ENCODE results near the gene FBXL20. TPM values are rescaled to one million over a fixed set of nuclear protein-coding genes. Genes with fewer than 3 reads are reported as not detected.
"Not testable (repeated sequence)": the region's sequence is repeated elsewhere in the genome, so short reads cannot be mapped to it uniquely, and the experiment has no call there.

The FBXL20 gene
- polyA plus RNA-seq, 1 experiment = 3.9 TPM

DNA sequence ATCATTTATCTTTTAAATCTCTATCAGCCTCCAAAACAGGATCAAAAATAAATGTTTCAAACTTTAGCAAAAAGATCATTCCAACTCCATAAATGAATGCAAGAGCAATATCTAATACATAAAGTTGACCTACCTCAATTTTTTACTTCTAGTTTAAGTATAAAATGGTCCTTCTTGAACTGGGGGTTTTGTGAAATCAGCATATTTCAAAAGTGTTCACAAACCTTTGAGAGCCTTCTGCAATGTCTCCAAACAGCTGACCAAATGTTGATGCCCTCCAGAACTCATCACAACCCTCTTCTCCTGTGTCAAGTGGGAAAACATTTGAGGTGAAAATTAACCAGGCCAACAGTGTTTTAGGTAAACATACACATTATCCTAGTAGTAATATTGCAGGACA lies 41.9 kb upstream of the FBXL20 start:
- Histone ChIP-seq H3K27me3 (ENCODE audit: control insufficient read depth, insufficient read depth, low read length) (no peaks in the 10 kb centered on the region), H3K36me3 (ENCODE audit: control insufficient read depth, insufficient read depth, low read length) (peaks cover 5% of the 10 kb centered on the region), H3K4me3 (ENCODE audit: low read depth, low read length) (no peak overlapping the region)
- CTCF ChIA-PET = no interaction called here
- TF ChIP-seq, protein P1, sequence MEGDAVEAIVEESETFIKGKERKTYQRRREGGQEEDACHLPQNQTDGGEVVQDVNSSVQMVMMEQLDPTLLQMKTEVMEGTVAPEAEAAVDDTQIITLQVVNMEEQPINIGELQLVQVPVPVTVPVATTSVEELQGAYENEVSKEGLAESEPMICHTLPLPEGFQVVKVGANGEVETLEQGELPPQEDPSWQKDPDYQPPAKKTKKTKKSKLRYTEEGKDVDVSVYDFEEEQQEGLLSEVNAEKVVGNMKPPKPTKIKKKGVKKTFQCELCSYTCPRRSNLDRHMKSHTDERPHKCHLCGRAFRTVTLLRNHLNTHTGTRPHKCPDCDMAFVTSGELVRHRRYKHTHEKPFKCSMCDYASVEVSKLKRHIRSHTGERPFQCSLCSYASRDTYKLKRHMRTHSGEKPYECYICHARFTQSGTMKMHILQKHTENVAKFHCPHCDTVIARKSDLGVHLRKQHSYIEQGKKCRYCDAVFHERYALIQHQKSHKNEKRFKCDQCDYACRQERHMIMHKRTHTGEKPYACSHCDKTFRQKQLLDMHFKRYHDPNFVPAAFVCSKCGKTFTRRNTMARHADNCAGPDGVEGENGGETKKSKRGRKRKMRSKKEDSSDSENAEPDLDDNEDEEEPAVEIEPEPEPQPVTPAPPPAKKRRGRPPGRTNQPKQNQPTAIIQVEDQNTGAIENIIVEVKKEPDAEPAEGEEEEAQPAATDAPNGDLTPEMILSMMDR (IDR thresholded peaks at IDR 0.05; ENCODE audit: insufficient read depth, low read depth, low read length) = no peak
- no peak for DNase-seq (ENCODE audit: low read depth)
- POLR2A ChIA-PET = no interaction called here

DNA sequence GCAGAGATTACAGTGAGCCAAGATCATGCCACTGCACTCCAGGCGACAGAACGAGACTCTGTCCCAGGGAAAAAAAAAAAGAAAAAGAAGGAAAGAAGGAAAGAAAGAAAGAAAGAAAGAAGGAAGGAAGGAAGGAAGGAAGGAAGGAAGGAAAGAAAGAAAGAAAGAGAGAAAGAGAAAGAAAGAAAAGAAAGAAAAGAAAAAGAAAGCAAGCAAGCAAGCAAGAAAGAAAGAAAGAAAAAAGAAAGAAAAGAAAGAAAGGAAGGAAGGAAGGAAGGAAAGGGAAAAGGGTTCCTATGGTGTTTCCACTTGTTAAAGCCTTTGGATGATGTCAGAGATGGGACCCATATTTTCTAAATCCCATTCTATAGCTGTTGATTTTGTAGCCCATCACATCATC lies 38.4 kb upstream of the FBXL20 start:
- CTCF ChIA-PET = interaction anchor here (0.6 kb wide), 1 partner anchor 705 kb away, joined by 5 read pairs; no protein-coding TSS in a partner anchor
- H3K4me3 ChIP-seq (ENCODE audit: low read depth, low read length); H3K27me3 ChIP-seq (ENCODE audit: control insufficient read depth, insufficient read depth, low read length); POLR2A ChIA-PET; DNase-seq (ENCODE audit: low read depth); H3K36me3 ChIP-seq (ENCODE audit: control insufficient read depth, insufficient read depth, low read length): not testable (repeated sequence)

DNA sequence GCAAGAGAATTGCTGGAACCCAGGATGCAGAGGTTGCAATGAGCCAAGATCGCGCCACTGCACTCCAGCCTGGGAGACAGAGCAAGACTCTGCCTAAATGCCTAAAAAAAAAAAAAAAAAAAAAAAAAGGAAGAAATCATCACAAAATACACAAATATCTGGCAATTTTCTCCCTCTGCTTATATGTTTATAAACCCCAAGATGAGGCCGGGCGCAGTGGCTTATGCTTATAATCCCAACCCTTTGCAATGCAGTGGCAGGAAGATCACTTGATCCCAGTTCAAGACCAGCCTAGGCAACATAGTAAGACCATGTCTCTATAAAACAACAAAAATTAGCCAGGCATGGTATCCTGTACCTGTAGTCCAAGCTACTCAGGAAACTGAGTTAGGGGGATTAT lies 28.2 kb upstream of the FBXL20 start:
- ChIA-PET CTCF (no interaction called here), POLR2A (no interaction called here)
- H3K27me3 ChIP-seq (ENCODE audit: control insufficient read depth, insufficient read depth, low read length) = no peaks in the 10 kb centered on the region
- no peak overlapping the region for H3K4me3 ChIP-seq (ENCODE audit: low read depth, low read length)
- TF ChIP-seq, protein P1 (IDR thresholded peaks at IDR 0.05; ENCODE audit: insufficient read depth, low read depth, low read length) = no peak
- no peak for DNase-seq (ENCODE audit: low read depth)
- peaks cover 17% of the 10 kb centered on the region for H3K36me3 ChIP-seq (ENCODE audit: control insufficient read depth, insufficient read depth, low read length)

DNA sequence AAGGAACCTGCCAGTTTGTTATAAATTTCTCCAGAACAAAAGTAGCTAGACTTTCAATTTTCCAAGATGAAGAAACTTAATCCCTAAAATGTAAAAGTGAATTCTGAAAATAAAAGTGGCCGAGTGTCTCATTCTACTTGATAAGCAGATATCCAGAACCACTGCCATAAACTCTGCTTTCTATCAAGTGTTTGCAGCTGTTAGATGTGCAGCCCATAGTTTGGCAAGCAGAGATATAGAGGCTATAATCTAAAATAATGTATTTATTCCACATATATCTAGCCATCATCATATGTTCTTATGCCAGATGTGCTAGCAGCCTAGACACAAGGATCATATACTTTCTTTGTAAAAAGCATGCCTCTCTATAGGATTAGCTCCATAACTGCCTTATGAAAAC lies 14.7 kb upstream of the FBXL20 start:
- H3K36me3 ChIP-seq (ENCODE audit: control insufficient read depth, insufficient read depth, low read length) = peaks cover 7% of the 10 kb centered on the region; the same call in 1 of the 2 replicates
- TF ChIP-seq, protein P1 (IDR thresholded peaks at IDR 0.05; ENCODE audit: insufficient read depth, low read depth, low read length) = no peak
- H3K27me3 ChIP-seq (ENCODE audit: control insufficient read depth, insufficient read depth, low read length) = no peaks in the 10 kb centered on the region
- ChIA-PET POLR2A (interaction anchor here (0.5 kb wide), 1 partner anchor 76 kb away, joined by 15 read pairs; no protein-coding TSS in a partner anchor), CTCF (no interaction called here)
- DNase-seq (ENCODE audit: low read depth) = no peak
- no peak overlapping the region for H3K4me3 ChIP-seq (ENCODE audit: low read depth, low read length)

DNA sequence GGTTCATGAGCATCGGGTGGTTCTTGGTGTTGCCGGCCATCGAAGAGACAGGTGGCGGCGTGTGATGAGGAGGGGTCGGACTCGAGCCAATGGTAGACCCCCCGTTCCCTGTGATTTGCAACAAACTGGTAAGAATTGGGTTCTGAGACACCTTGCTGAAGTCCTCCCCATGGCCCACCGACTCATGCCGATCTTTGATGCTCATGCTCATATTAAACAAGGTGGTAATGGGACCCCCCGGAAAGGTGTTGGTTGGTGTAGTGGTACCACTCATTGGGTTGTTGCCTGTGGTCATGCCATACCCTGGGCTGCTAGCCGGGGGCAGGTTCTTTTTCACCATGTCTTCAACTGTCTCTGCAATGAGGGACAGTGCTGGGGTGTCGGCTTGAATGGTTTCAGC lies 8.9 kb upstream of the FBXL20 start:
- no peaks in the 10 kb centered on the region for H3K27me3 ChIP-seq (ENCODE audit: control insufficient read depth, insufficient read depth, low read length)
- H3K4me3 ChIP-seq (ENCODE audit: low read depth, low read length) = no peak overlapping the region
- ChIA-PET CTCF (interaction anchor here (1.1 to 1.5 kb wide), 2 partner anchors 9 to 18 kb away, joined by 3 read pairs; no protein-coding TSS in a partner anchor), POLR2A (no interaction called here)
- TF ChIP-seq, protein P1 (IDR thresholded peaks at IDR 0.05; ENCODE audit: insufficient read depth, low read depth, low read length) = no peak
- peaks cover 15% of the 10 kb centered on the region for H3K36me3 ChIP-seq (ENCODE audit: control insufficient read depth, insufficient read depth, low read length)
- DNase-seq (ENCODE audit: low read depth) = no peak

DNA sequence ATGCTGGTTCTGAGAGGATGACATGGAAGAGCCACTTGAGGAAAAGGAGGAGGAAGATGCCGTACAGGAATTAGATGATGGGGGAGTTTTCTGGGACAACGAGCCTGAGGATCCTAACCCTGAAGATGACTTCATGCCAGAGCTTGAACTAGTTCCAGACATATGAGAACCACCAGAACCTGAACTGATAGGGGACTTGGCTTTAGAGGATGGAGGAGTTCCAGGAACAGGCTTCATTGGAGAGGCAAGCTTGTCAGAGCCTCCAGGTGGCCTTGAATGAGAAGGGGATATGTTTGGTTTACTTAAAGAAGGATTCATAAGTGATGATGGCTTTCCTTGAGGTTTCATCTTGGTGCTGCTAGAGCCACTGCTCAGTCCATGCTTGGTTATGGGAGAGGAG lies 6.9 kb upstream of the FBXL20 start:
- CTCF ChIA-PET = no interaction called here
- TF ChIP-seq, protein P1 (IDR thresholded peaks at IDR 0.05; ENCODE audit: insufficient read depth, low read depth, low read length) = no peak
- POLR2A ChIA-PET = no interaction called here
- H3K36me3 ChIP-seq (ENCODE audit: control insufficient read depth, insufficient read depth, low read length) = peaks cover 12% of the 10 kb centered on the region
- no peaks in the 10 kb centered on the region for H3K27me3 ChIP-seq (ENCODE audit: control insufficient read depth, insufficient read depth, low read length)
- no peak overlapping the region for H3K4me3 ChIP-seq (ENCODE audit: low read depth, low read length)
- no peak for DNase-seq (ENCODE audit: low read depth)
